A549 (cell line): ENCODE measurements around the gene LGALS4.

Source experiments
- CBX8 ChIP-seq: fragments of 200-600 bp; sonication (generic); IDR thresholded peaks from 2 replicates; pipeline ENCODE4 v1.6.1; 2016
- EHF ChIP-seq: fragments of 250-450 bp; sonication (Bioruptor Pico); IDR thresholded peaks from 2 replicates; pipeline ENCODE4 v1.5.0; 2020; ENCODE audit warnings: mild to moderate bottlenecking
- EP300 ChIP-seq, 2 experiments: fragments of >200 bp; sonication (Bioruptor Twin); formaldehyde crosslinking; IDR thresholded peaks; 2 replicates in 1 of 2; 3 replicates in 1 of 2; pipeline ENCODE4 v1.6.1; 2016 to 2017
- MAZ ChIP-seq: fragments of 150-350 bp; IDR thresholded peaks from 2 replicates; pipeline ENCODE4 v1.6.1; 2014; ENCODE audit warnings: antibody characterized with exemption, low read depth, low read length, borderline replicate concordance
- POLR2A ChIP-seq: IDR thresholded peaks from 2 replicates; pipeline ENCODE4 v1.6.1; 2012; ENCODE audit warnings: mild to moderate bottlenecking, low read length
- RARB ChIP-seq: fragments of 250-450 bp; sonication (Bioruptor Pico); IDR thresholded peaks from 2 replicates; pipeline ENCODE4 v1.8.0; 2021; ENCODE audit warnings: mild to moderate bottlenecking, moderate library complexity
- RCOR1 ChIP-seq: fragments of 150-350 bp; IDR thresholded peaks from 2 replicates; pipeline ENCODE4 v1.6.1; 2014; ENCODE audit warnings: antibody characterized with exemption, low read length, low read depth
- TF ChIP-seq, protein P1 (sequence below): fragments of >200 bp; sonication (Bioruptor Twin); formaldehyde crosslinking; IDR thresholded peaks from 3 replicates; pipeline ENCODE4 v1.5.1; 2016

- TF ChIP-seq, protein P1, sequence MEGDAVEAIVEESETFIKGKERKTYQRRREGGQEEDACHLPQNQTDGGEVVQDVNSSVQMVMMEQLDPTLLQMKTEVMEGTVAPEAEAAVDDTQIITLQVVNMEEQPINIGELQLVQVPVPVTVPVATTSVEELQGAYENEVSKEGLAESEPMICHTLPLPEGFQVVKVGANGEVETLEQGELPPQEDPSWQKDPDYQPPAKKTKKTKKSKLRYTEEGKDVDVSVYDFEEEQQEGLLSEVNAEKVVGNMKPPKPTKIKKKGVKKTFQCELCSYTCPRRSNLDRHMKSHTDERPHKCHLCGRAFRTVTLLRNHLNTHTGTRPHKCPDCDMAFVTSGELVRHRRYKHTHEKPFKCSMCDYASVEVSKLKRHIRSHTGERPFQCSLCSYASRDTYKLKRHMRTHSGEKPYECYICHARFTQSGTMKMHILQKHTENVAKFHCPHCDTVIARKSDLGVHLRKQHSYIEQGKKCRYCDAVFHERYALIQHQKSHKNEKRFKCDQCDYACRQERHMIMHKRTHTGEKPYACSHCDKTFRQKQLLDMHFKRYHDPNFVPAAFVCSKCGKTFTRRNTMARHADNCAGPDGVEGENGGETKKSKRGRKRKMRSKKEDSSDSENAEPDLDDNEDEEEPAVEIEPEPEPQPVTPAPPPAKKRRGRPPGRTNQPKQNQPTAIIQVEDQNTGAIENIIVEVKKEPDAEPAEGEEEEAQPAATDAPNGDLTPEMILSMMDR = no peak
- TF ChIP-seq POLR2A (no peak), MAZ (no peak), EHF (CRISPR knock-in tag) (no peak), RARB (no peak), CBX8 (no peak), RCOR1 (no peak), EP300 (IDR thresholded peaks at IDR 0.05) (no peak)
These were observed 34.0 kb downstream of the LGALS4 start for GRCh38 chr19:38778733-38779132.
